OCI-LY1 (cell line): ENCODE data around the gene HSD17B14.

Source experiments
- H2AFZ ChIP-seq: fragments of 200-600 bp; sonication (generic), shearing (Covaris generic); 2 replicates; pipeline ENCODE4 v1.6.0; 2014; ENCODE audit warnings: antibody characterized with exemption, mild to moderate bottlenecking, low read length
- H3F3A ChIP-seq: fragments of 200-600 bp; sonication (generic), shearing (Covaris generic); 2 replicates; pipeline ENCODE4 v1.6.0; 2014; ENCODE audit warnings: mild to moderate bottlenecking, antibody characterized with exemption, low read length, moderate library complexity; ENCODE audit not compliant: insufficient read depth
- H3K27ac ChIP-seq: fragments of 200-600 bp; sonication (generic); 2 replicates; pipeline ENCODE4 v1.5.1; 2014; ENCODE audit warnings: low read length, mixed run types, mild to moderate bottlenecking, low read depth; ENCODE audit not compliant: poor library complexity, severe bottlenecking
- H3K27me3 ChIP-seq: fragments of 200-600 bp; sonication (generic); 2 replicates; pipeline ENCODE4 v1.6.0; 2014; ENCODE audit warnings: antibody characterized with exemption, mild to moderate bottlenecking, low read length, moderate library complexity; ENCODE audit not compliant: insufficient read depth
- H3K36me3 ChIP-seq: fragments of 200-600 bp; sonication (generic); 2 replicates; pipeline ENCODE4 v1.6.1; 2014; ENCODE audit warnings: mild to moderate bottlenecking, antibody characterized with exemption, low read length, moderate library complexity, mixed read lengths; ENCODE audit not compliant: insufficient read depth
- H3K4me1 ChIP-seq: fragments of 200-600 bp; sonication (generic); 2 replicates; pipeline ENCODE4 v1.5.1; 2014; ENCODE audit warnings: mild to moderate bottlenecking, low read length, moderate library complexity; ENCODE audit not compliant: insufficient read depth, severe bottlenecking
- H3K4me2 ChIP-seq: fragments of 200-600 bp; sonication (generic), shearing (Covaris generic); 2 replicates; pipeline ENCODE4 v1.6.1; 2014; ENCODE audit warnings: low read length
- H3K4me3 ChIP-seq: fragments of 200-600 bp; sonication (generic); 2 replicates; pipeline ENCODE4 v1.5.1; 2014; ENCODE audit warnings: low read length, low read depth, mild to moderate bottlenecking, mixed read lengths; ENCODE audit not compliant: poor library complexity, severe bottlenecking
- H3K79me2 ChIP-seq: fragments of 200-600 bp; shearing (Covaris generic); 2 replicates; pipeline ENCODE4 v1.6.1; 2016; ENCODE audit warnings: mixed run types, low read length, mixed read lengths; ENCODE audit not compliant: insufficient read depth
- H3K9ac ChIP-seq: fragments of 200-600 bp; sonication (generic), shearing (Covaris generic); 2 replicates; pipeline ENCODE4 v1.6.1; 2014; ENCODE audit warnings: mild to moderate bottlenecking, low read length, mixed read lengths
- H3K9me2 ChIP-seq: fragments of 200-600 bp; sonication (generic), shearing (Covaris generic); 2 replicates; pipeline ENCODE4 v1.6.1; 2014; ENCODE audit warnings: low read depth, mild to moderate bottlenecking, low read length, mixed read lengths
- H3K9me3 ChIP-seq: fragments of 200-600 bp; shearing (Covaris generic); 2 replicates; pipeline ENCODE4 v1.6.1; 2014; ENCODE audit warnings: low read length, mixed read lengths
- H4K20me1 ChIP-seq: fragments of 200-600 bp; sonication (generic), shearing (Covaris generic); 2 replicates; pipeline ENCODE4 v1.6.0; 2016; ENCODE audit warnings: mild to moderate bottlenecking, low read length; ENCODE audit not compliant: insufficient read depth
- EZH2 ChIP-seq: fragments of 200-600 bp; sonication (generic), shearing (Covaris generic); IDR thresholded peaks from 2 replicates; pipeline ENCODE4 v1.8.0; 2017; ENCODE audit warnings: borderline replicate concordance, mixed run types, mild to moderate bottlenecking, antibody characterized with exemption, low read length, moderate library complexity, mixed read lengths
- TF ChIP-seq, protein P1 (sequence below): fragments of 200-600 bp; sonication (generic), shearing (Covaris generic); IDR thresholded peaks from 2 replicates; pipeline ENCODE4 v1.5.1; 2017; ENCODE audit warnings: mild to moderate bottlenecking, antibody characterized with exemption, low read length, moderate library complexity, mixed read lengths

HSD17B14 gene

DNA sequence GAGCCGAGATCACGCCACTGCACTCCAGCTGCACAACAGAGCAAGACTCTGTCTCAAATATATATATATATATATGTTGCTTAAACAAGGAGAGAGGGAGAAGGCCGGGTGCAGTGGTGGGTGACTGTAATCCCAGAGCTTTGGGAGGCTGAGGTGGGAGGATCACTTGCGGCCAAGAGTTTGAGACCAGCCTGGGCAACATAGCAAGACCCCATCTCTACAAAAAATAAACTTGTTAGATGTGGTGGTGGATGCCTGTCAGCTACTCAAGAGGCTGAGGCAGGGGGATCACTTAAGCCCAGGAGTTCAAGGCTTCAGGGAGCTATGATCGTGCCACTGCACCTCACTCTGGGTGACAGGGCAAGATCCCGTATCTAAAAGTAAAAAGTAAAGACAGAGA lies 5.3 kb upstream of the HSD17B14 start:
- Histone ChIP-seq H3K27ac (no peak overlapping the region), H3K36me3 (no peaks in the 10 kb centered on the region), H2AFZ (no peak overlapping the region), H3K9me3 (no peaks in the 10 kb centered on the region), H3F3A (no peaks in the 10 kb centered on the region), H3K9me2 (no peaks in the 10 kb centered on the region), H3K79me2 (no peaks in the 10 kb centered on the region), H3K9ac (no peak overlapping the region), H3K4me1 (peaks cover 10% of the 10 kb centered on the region), H3K4me2 (no peak overlapping the region), H3K4me3 (no peak overlapping the region), H3K27me3 (no peaks in the 10 kb centered on the region), H4K20me1 (no peaks in the 10 kb centered on the region)
- no peak for TF ChIP-seq EZH2
- TF ChIP-seq, protein P1, sequence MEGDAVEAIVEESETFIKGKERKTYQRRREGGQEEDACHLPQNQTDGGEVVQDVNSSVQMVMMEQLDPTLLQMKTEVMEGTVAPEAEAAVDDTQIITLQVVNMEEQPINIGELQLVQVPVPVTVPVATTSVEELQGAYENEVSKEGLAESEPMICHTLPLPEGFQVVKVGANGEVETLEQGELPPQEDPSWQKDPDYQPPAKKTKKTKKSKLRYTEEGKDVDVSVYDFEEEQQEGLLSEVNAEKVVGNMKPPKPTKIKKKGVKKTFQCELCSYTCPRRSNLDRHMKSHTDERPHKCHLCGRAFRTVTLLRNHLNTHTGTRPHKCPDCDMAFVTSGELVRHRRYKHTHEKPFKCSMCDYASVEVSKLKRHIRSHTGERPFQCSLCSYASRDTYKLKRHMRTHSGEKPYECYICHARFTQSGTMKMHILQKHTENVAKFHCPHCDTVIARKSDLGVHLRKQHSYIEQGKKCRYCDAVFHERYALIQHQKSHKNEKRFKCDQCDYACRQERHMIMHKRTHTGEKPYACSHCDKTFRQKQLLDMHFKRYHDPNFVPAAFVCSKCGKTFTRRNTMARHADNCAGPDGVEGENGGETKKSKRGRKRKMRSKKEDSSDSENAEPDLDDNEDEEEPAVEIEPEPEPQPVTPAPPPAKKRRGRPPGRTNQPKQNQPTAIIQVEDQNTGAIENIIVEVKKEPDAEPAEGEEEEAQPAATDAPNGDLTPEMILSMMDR, result no peak

DNA sequence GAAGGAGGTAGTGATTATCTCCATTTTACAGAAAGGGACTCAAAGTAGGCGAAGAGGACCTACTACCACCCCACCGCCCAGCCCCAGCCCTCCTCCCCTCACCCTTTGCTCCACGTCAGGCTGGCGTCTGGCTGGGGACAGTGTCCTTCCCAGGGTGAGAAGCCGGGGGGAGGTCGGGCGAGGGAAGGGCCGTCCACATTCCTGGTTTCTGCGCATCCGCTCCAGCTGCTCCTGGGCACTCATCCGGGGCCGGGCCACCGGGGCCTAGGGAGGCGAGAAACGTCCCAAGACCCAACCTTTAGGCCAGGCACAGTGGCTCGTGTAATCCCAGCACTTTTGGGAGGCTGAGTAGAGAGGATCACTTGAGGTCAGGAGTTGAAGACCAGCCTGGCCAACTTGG lies 4.8 kb upstream of the HSD17B14 start:
- peaks cover 15% of the 10 kb centered on the region for H3K4me1 ChIP-seq
- H2AFZ ChIP-seq, result no peak overlapping the region
- H3K79me2 ChIP-seq, result no peaks in the 10 kb centered on the region
- no peak overlapping the region for H3K4me3 ChIP-seq
- no peak overlapping the region for H3K27ac ChIP-seq
- H3K27me3 ChIP-seq, result no peaks in the 10 kb centered on the region
- H3K4me2 ChIP-seq, result no peak overlapping the region
- H3K9ac ChIP-seq, result no peak overlapping the region
- no peaks in the 10 kb centered on the region for H3K9me2 ChIP-seq
- H3K9me3 ChIP-seq, result no peaks in the 10 kb centered on the region
- no peaks in the 10 kb centered on the region for H4K20me1 ChIP-seq
- TF ChIP-seq, protein P1, result no peak
- no peak for TF ChIP-seq EZH2
- no peaks in the 10 kb centered on the region for H3F3A ChIP-seq
- no peaks in the 10 kb centered on the region for H3K36me3 ChIP-seq

DNA sequence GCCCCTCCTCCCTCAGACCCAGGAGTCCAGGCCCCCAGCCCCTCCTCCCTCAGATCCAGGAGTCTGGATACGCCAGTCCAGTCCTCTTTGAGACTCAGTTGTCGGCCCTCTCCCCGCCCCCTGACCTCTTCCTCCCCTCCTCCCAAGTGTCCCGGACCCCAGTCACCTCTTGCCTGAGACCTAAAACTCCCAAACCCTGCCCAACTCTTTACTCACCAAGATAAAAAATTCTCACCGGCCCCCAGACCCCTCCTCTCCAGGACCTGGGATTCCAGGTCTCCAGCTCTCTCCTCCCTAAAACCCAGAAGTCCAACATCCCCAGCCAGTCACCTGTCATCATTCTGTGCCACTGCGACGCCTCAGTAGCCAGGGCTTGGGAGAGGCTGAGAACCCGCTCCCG lies 1.4 kb upstream of the HSD17B14 start:
- no peaks in the 10 kb centered on the region for H4K20me1 ChIP-seq
- H3K4me2 ChIP-seq, result peak overlapping the region; percentile 70; the same call in 1 of the 2 replicates
- no peak overlapping the region for H2AFZ ChIP-seq
- H3F3A ChIP-seq, result no peaks in the 10 kb centered on the region
- no peaks in the 10 kb centered on the region for H3K79me2 ChIP-seq
- H3K9me3 ChIP-seq, result no peaks in the 10 kb centered on the region
- H3K4me3 ChIP-seq, result peak overlapping the region; percentile 46
- H3K36me3 ChIP-seq, result no peaks in the 10 kb centered on the region
- H3K27me3 ChIP-seq, result no peaks in the 10 kb centered on the region
- H3K4me1 ChIP-seq, result peaks cover 18% of the 10 kb centered on the region
- H3K27ac ChIP-seq, result no peak overlapping the region
- no peaks in the 10 kb centered on the region for H3K9me2 ChIP-seq
- no peak overlapping the region for H3K9ac ChIP-seq
- TF ChIP-seq EZH2, result no peak
- TF ChIP-seq, protein P1, result no peak
